ENCODE data around the gene FER.

The FER gene

GRCh38 chr5:108748401-108749127, 867 bp downstream of the FER start:
- TF ChIP-seq CTCF (IDR thresholded peaks at IDR 0.05; ENCODE audit: low read depth, low read length): peak; percentile 17; the same call in 1 of the 2 replicates
- Histone ChIP-seq H3K27me3 (no peaks in the 10 kb centered on the region), H3K36me3 (no peaks in the 10 kb centered on the region), H3K4me3 (ENCODE audit: low read depth, low read length) (peak overlapping the region; percentile 69), H3K4me1 (no peaks in the 10 kb centered on the region), H3K9me3 (no peaks in the 10 kb centered on the region)
- DNase-seq: peak; percentile 99

- H3K4me3 ChIP-seq (ENCODE audit: low read depth, low read length): peak overlapping the region; percentile 69
- no peak for TF ChIP-seq CTCF (IDR thresholded peaks at IDR 0.05; ENCODE audit: low read depth, low read length)
- DNase-seq: no peak
Observed at GRCh38 chr5:108749128-108749861, 1.6 kb downstream of the FER start.

GRCh38 chr5:108753331-108753730, 5.6 kb downstream of the FER start:
- TF ChIP-seq CTCF (IDR thresholded peaks at IDR 0.05; ENCODE audit: low read depth, low read length): no peak
- Histone ChIP-seq H3K9me3 (no peaks in the 10 kb centered on the region), H3K4me3 (ENCODE audit: low read depth, low read length) (no peak overlapping the region), H3K36me3 (no peaks in the 10 kb centered on the region), H3K4me1 (no peaks in the 10 kb centered on the region), H3K27me3 (no peaks in the 10 kb centered on the region)
- DNase-seq: no peak

More at GRCh38 chr5:108749128-108749861, 1.6 kb downstream of the FER start:
- Histone ChIP-seq H3K36me3 (no peaks in the 10 kb centered on the region), H3K9me3 (no peaks in the 10 kb centered on the region), H3K27me3 (no peaks in the 10 kb centered on the region), H3K4me1 (no peaks in the 10 kb centered on the region)

- no peak for DNase-seq
- Histone ChIP-seq H3K9me3 (no peaks in the 10 kb centered on the region; the same call in 1 of the 2 replicates), H3K27me3 (no peaks in the 10 kb centered on the region), H3K36me3 (no peaks in the 10 kb centered on the region), H3K4me1 (no peaks in the 10 kb centered on the region), H3K4me3 (ENCODE audit: low read depth, low read length) (no peak overlapping the region)
- TF ChIP-seq CTCF (IDR thresholded peaks at IDR 0.05; ENCODE audit: low read depth, low read length): no peak
Observed at GRCh38 chr5:108753877-108754276, 6.2 kb downstream of the FER start.

- Histone ChIP-seq H3K27me3 (no peaks in the 10 kb centered on the region), H3K4me3 (ENCODE audit: low read depth, low read length) (no peak overlapping the region), H3K9me3 (no peaks in the 10 kb centered on the region; the same call in 1 of the 2 replicates), H3K4me1 (no peaks in the 10 kb centered on the region), H3K36me3 (no peaks in the 10 kb centered on the region)
- TF ChIP-seq CTCF (IDR thresholded peaks at IDR 0.05; ENCODE audit: low read depth, low read length): no peak
- no peak for DNase-seq
Observed at GRCh38 chr5:108760512-108760911, 12.8 kb downstream of the FER start.

GRCh38 chr5:108762660-108763059, 15.0 kb downstream of the FER start:
- Histone ChIP-seq H3K27me3 (no peaks in the 10 kb centered on the region), H3K36me3 (no peaks in the 10 kb centered on the region), H3K4me1 (no peaks in the 10 kb centered on the region), H3K4me3 (ENCODE audit: low read depth, low read length) (no peak overlapping the region), H3K9me3 (no peaks in the 10 kb centered on the region; the same call in 1 of the 2 replicates)
- TF ChIP-seq CTCF (IDR thresholded peaks at IDR 0.05; ENCODE audit: low read depth, low read length): no peak
- no peak for DNase-seq

Data from BE2C (cell line).